ENCODE data around the gene ZPLD1. TPM values are rescaled to one million over a fixed set of nuclear protein-coding genes. Genes with fewer than 3 reads are reported as not detected.

ZPLD1 gene
- total RNA-seq, 2 donors from 2014 or later: not detected

DNA sequence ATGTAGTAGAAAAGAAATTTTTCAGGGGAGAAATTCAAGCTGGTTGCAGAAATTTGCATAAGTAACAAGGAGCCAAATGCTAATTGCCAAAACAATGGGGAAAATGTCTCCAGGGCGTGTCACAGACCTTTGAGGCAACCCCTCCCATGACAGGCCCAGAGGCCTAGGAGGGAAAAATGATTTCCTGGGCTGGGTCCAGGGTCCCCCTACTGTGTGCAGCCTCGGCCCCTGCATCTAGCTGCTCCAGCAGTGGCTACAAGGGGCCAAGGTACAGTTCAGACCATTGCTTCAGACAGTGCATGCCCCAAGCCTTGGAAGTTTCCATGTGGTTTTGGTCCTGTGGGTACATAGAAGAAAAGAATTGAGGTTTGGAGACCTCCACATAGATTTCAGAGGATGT is 70.7 kb downstream of the ZPLD1 start:
- Histone ChIP-seq H3K27ac (no peak overlapping the region), H3K36me3 (no peaks in the 10 kb centered on the region), H3K4me1 (ENCODE audit: control insufficient read depth in 1 of 2, low read depth in 2 of 2) (no peaks in the 10 kb centered on the region), H3K4me3 (no peak overlapping the region), H3K9me3 (no peaks in the 10 kb centered on the region), H3K27me3 (replicated peaks; ENCODE audit: insufficient read depth) (no peaks in the 10 kb centered on the region)
- DNase-seq (ENCODE audit: low spot score) (no peak), ATAC-seq (ENCODE audit: insufficient number of reproducible peaks, low FRiP score, low read depth) (no peak)
- TF ChIP-seq, protein P1, sequence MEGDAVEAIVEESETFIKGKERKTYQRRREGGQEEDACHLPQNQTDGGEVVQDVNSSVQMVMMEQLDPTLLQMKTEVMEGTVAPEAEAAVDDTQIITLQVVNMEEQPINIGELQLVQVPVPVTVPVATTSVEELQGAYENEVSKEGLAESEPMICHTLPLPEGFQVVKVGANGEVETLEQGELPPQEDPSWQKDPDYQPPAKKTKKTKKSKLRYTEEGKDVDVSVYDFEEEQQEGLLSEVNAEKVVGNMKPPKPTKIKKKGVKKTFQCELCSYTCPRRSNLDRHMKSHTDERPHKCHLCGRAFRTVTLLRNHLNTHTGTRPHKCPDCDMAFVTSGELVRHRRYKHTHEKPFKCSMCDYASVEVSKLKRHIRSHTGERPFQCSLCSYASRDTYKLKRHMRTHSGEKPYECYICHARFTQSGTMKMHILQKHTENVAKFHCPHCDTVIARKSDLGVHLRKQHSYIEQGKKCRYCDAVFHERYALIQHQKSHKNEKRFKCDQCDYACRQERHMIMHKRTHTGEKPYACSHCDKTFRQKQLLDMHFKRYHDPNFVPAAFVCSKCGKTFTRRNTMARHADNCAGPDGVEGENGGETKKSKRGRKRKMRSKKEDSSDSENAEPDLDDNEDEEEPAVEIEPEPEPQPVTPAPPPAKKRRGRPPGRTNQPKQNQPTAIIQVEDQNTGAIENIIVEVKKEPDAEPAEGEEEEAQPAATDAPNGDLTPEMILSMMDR (IDR thresholded peaks at IDR 0.05): no peak

DNA sequence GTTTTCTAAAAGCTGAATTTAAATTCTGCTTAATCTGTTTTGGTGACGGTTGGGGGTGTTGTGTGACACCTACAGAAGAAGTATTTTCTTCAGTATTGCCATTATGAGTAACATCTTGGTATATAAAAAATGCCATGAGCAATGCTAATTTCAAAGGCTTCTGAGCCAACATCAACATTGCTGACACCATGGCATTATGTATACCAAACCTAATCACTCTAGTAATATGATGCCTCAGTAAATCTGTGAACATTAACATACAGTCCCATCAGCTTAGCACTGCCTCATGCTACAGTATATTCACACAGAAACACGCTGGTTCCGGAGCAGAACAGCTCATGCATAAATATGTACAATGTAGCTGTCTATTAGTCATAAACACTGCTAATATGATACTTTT is 75.8 kb downstream of the ZPLD1 start:
- DNase-seq (ENCODE audit: low spot score) (no peak), ATAC-seq (ENCODE audit: insufficient number of reproducible peaks, low FRiP score, low read depth) (no peak)
- Histone ChIP-seq H3K27me3 (replicated peaks; ENCODE audit: insufficient read depth) (no peaks in the 10 kb centered on the region), H3K27ac (no peak overlapping the region), H3K9me3 (no peaks in the 10 kb centered on the region), H3K4me1 (ENCODE audit: control insufficient read depth in 1 of 2, low read depth in 2 of 2) (no peaks in the 10 kb centered on the region), H3K36me3 (no peaks in the 10 kb centered on the region), H3K4me3 (no peak overlapping the region)
- TF ChIP-seq, protein P1 (IDR thresholded peaks at IDR 0.05): no peak

DNA sequence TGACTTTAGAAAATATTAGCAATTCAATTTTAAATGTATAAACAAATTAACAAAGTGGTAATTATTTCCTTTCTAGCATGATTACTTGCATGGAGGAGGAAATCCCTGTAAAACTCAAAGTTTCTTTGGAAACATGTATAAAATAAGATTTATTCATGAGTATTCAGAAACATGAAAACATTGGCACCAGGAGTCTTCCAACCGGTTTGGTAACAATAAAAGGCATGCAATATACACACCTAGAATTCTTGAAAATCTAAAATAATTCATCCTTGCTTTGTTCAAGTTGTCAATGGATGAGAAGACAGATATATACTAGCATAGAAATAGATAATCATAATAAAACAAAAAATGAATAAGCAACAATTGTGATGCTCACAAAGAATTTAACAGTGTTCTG is 76.4 kb downstream of the ZPLD1 start:
- Histone ChIP-seq H3K27me3 (replicated peaks; ENCODE audit: insufficient read depth) (no peaks in the 10 kb centered on the region), H3K4me1 (ENCODE audit: control insufficient read depth in 1 of 2, low read depth in 2 of 2) (no peaks in the 10 kb centered on the region), H3K9me3 (no peaks in the 10 kb centered on the region), H3K4me3 (no peak overlapping the region), H3K36me3 (no peaks in the 10 kb centered on the region), H3K27ac (no peak overlapping the region)
- no peak for ATAC-seq (ENCODE audit: insufficient number of reproducible peaks, low FRiP score, low read depth)
- no peak for DNase-seq (ENCODE audit: low spot score)
- TF ChIP-seq, protein P1 (IDR thresholded peaks at IDR 0.05): no peak

DNA sequence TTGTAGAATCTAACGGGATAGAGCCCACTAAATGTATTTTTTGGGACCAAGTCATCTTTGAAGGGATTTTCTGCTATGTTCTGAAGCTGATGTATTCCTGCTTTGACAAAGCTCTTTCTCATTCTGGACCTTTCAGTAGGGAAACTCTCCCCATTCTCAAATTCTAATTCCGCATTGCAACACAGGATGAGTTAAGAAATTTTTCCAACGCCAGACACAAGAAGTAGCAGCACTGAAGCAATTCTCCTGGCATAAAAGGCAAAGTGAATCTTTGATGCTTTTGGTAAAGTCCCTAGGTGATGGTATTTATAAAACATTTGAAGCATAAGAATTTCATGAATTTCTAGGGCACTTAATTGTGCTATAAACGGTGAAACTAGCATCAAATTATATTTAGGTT is 76.8 kb downstream of the ZPLD1 start:
- DNase-seq (ENCODE audit: low spot score): no peak
- TF ChIP-seq, protein P1 (IDR thresholded peaks at IDR 0.05): no peak

GRCh38 chr3:102512734-102513504 is 78.1 kb downstream of the ZPLD1 start:
- Histone ChIP-seq H3K4me1 (ENCODE audit: control insufficient read depth in 1 of 2, low read depth in 2 of 2) (no peaks in the 10 kb centered on the region), H3K27me3 (replicated peaks; ENCODE audit: insufficient read depth) (no peaks in the 10 kb centered on the region), H3K27ac (no peak overlapping the region), H3K4me3 (no peak overlapping the region), H3K36me3 (no peaks in the 10 kb centered on the region), H3K9me3 (no peaks in the 10 kb centered on the region)
- no peak for ATAC-seq (ENCODE audit: insufficient number of reproducible peaks, low FRiP score, low read depth)
- no peak for DNase-seq (ENCODE audit: low spot score)
- TF ChIP-seq, protein P1 (IDR thresholded peaks at IDR 0.05): no peak

More for the DNA sequence above, 76.8 kb downstream of the ZPLD1 start:
- H3K9me3 ChIP-seq: no peaks in the 10 kb centered on the region
- H3K36me3 ChIP-seq: no peaks in the 10 kb centered on the region
- no peak for ATAC-seq (ENCODE audit: insufficient number of reproducible peaks, low FRiP score, low read depth)
- H3K27me3 ChIP-seq (replicated peaks; ENCODE audit: insufficient read depth): no peaks in the 10 kb centered on the region
- H3K27ac ChIP-seq: no peak overlapping the region
- H3K4me1 ChIP-seq (ENCODE audit: control insufficient read depth in 1 of 2, low read depth in 2 of 2): no peaks in the 10 kb centered on the region
- no peak overlapping the region for H3K4me3 ChIP-seq

Measured in thoracic aorta (tissue), 2 donors.